Mucosa of rectum (tissue), 2 donors: Measurements from ENCODE around the gene MAML1.
"Not testable (repeated sequence)": the region's sequence is repeated elsewhere in the genome, so short reads cannot be mapped to it uniquely, and the experiment has no call there.

Experiments
- H3K27ac ChIP-seq, 2 donors: one replicate each; pipeline ENCODE4 v1.7.0; 2013; ENCODE audit warnings: inconsistent platforms in 2 of 2, low read depth in 2 of 2, low read length in 2 of 2
- H3K27me3 ChIP-seq, 2 donors: one replicate each; pipeline ENCODE4 v1.7.0; 2013; ENCODE audit warnings: low read length in 2 of 2; ENCODE audit not compliant: control insufficient read depth in 2 of 2, insufficient read depth in 2 of 2
- H3K36me3 ChIP-seq, 2 donors: one replicate each; pipeline ENCODE4 v1.7.0; 2013; ENCODE audit warnings: low read length in 2 of 2; ENCODE audit not compliant: control insufficient read depth in 2 of 2, insufficient read depth in 2 of 2
- H3K4me1 ChIP-seq, 2 donors: one replicate each; pipeline ENCODE4 v1.7.0; 2013; ENCODE audit warnings: low read length in 2 of 2, mild to moderate bottlenecking in 1 of 2; ENCODE audit not compliant: control insufficient read depth in 2 of 2, insufficient read depth in 2 of 2
- H3K4me3 ChIP-seq, 2 donors: one replicate each; pipeline ENCODE4 v1.7.0; 2013; ENCODE audit warnings: low read length in 2 of 2
- H3K9ac ChIP-seq, 2 donors: one replicate each; pipeline ENCODE4 v1.7.0; 2013; ENCODE audit warnings: low read length in 2 of 2, low read depth in 1 of 2, mild to moderate bottlenecking in 1 of 2
- H3K9me3 ChIP-seq, 2 donors: one replicate each; pipeline ENCODE4 v1.7.0; 2013; ENCODE audit warnings: low read length in 2 of 2; ENCODE audit not compliant: control insufficient read depth in 2 of 2
- donor health status: healthy.
- donor health status: Normal muscosa, but diverticular disease.

Gene MAML1

DNA sequence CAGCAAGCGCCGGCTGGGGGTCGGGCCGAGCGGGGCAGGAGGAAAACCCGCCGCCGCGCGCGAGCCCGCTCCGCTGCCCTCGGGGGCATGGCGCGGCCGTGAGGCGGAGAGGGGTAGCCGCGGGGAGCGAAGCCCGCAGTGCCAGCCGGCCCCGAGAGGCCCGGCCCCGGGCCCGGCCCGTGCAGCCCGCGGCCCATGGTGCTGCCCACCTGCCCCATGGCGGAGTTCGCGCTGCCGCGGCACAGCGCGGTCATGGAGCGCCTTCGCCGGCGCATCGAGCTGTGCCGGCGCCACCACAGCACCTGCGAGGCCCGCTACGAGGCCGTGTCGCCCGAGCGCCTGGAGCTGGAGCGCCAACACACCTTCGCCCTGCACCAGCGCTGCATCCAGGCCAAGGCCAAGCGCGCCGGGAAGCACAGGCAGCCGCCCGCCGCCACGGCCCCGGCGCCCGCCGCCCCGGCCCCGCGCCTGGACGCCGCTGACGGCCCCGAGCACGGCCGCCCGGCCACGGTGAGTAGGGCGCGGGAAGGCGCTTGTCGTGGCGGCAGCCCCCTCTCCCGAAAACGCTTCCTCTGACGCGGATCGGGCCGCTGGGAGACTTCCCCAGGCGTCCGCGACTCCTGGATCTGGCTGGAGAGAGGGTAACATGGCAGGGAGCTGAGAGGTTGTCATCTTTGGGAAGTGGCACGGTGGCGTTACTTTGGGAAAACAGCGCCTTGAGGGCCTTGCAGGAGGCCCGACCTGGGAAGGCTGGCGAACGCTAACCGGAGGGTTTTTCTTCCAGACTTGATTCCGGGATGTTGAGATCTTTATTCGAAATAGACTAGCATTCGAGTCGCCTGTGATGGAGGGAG, 523 bp downstream of the MAML1 start:
- H3K27ac ChIP-seq, result peak overlapping the region; percentile 92
- H3K36me3 ChIP-seq, result peaks cover 15 to 29% of the 10 kb centered on the region in 2 donors
- peak overlapping the region; percentile 83 to 84 for H3K9ac ChIP-seq
- H3K27me3 ChIP-seq, result no peaks in the 10 kb centered on the region
- H3K4me3 ChIP-seq, result peak overlapping the region; percentile 80 to 92
- H3K4me1 ChIP-seq, result peaks cover 13 to 15% of the 10 kb centered on the region in 2 donors
- H3K9me3 ChIP-seq, result no peaks in the 10 kb centered on the region

DNA sequence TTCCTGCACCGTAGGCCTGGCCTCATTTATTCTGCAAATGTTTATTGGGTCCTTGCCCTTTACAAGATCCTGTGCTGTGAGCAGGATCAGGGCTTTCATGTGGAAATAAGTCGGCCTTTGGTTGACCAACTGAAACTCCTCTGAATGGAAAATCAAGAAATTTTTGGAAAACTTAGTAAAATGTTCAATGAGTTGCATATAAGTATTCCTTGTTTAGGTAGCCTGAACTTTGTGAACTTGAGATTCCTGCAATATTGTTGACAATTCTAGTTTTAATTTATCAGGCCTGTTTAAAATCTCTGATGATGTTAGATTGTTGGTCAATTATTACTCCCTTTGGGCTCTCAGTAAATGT, 1.1 kb downstream of the MAML1 start:
- peak overlapping the region; percentile 80 to 92 for H3K4me3 ChIP-seq
- peaks cover 13 to 15% of the 10 kb centered on the region in 2 donors for H3K4me1 ChIP-seq
- no peaks in the 10 kb centered on the region for H3K9me3 ChIP-seq
- H3K27me3 ChIP-seq, result no peaks in the 10 kb centered on the region
- H3K9ac ChIP-seq, result peak overlapping the region; percentile 83 to 84
- peak overlapping the region; percentile 92 for H3K27ac ChIP-seq
- peaks cover 11 to 23% of the 10 kb centered on the region in 2 donors for H3K36me3 ChIP-seq

DNA sequence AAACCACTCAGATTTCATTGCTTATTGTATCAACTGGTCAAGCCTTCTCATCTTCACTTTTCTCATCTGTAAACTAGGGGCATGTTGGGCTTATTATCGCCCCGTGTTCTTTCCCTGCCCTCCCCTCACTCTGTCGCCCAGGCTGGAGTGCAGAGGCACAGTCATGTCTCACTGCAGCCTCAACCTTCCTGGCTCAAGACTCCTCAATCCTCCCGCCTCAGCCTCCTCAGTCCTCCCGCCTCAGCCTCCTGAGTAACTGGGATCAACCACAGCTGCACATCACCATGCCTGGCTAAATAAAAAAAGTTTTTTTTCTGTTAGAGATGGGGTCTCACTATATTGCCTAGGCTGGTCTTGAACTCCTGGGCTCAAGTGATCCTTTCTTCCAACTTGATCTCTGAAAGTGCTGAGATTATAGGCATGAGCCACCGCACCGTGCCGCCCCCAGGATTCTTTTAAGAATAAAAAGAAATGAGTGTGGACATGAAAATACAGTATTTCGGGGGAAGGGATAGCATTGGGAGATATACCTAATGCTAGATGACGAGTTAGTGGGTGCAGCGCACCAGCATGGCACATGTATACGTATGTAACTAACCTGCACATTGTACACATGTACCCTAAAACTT, 2.0 kb downstream of the MAML1 start:
- Histone ChIP-seq H3K27me3 (no peaks in the 10 kb centered on the region), H3K4me3 (peak overlapping the region in 1 of 2 donors; percentile 19), H3K9ac (no peak overlapping the region), H3K4me1 (peaks cover 13 to 15% of the 10 kb centered on the region in 2 donors), H3K36me3 (peaks cover 3 to 17% of the 10 kb centered on the region in 2 donors), H3K27ac (no peak overlapping the region), H3K9me3 (no peaks in the 10 kb centered on the region)

DNA sequence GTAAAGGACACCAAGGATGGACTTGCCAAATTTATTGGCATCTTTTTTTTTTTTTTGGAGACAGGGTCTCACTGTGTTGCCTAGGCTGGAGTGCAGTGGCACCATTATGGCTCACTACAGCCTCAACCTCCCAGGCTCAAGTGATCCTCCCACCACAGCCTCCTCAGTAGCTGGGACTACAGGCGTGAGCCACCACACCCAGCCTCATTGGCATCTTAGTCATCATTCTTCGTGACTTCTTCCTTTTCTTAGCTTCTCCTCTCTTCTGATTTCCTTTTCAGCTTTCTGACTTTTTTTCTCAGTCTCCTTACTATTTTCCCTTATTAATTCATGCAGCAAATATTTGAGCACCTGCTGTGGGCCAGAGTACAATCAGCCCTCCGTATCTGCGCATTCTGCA, 6.1 kb downstream of the MAML1 start:
- peaks cover 0 to 6% of the 10 kb centered on the region in 2 donors for H3K36me3 ChIP-seq
- H3K9ac ChIP-seq, result no peak overlapping the region
- H3K4me1 ChIP-seq, result peaks cover 7 to 12% of the 10 kb centered on the region in 2 donors

DNA sequence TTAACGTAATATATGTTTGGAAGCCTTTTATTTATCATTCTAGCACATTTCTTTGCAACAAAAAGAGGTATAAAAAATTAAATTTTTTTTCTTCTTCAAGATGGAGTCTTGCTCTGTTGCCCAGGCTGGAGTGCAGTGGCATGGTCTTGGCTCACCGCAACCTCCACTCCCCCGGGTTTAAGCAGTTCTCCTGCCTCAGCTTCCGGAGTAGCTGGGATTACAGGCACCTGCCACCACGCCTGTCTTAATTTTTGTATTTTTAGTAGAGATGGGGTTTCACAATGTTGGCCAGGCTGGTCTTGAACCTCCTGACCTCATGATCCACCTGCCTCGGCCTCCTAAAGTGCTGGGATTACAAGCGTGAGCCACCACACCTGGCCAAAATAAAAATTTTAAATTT, 11.5 kb downstream of the MAML1 start:
- not testable (repeated sequence) for H3K27ac ChIP-seq, H3K9me3 ChIP-seq, H3K27me3 ChIP-seq, H3K4me1 ChIP-seq, H3K9ac ChIP-seq, H3K4me3 ChIP-seq, H3K36me3 ChIP-seq

More for the DNA sequence above, 6.1 kb downstream of the MAML1 start:
- Histone ChIP-seq H3K27ac (no peak overlapping the region), H3K4me3 (no peak overlapping the region), H3K27me3 (no peaks in the 10 kb centered on the region), H3K9me3 (no peaks in the 10 kb centered on the region)

DNA sequence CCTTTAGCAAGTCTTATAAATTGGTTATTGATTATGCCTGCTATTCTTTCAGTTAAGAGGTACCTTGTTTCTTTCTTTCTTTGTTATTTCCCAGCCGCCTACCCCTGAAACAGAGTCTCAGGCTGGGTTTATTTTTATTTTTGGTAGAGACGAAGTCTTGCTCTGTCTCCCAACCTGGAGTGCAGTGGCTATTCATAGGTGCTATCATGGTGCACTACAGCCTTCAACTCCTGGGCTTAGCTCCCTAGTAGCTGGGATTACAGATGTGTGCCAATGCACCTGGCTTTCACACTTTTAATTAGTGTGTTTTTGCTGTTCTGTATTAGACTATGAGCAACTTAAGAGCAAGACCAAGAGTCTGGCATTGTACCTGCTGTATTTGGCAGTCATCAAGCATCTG, 14.2 kb downstream of the MAML1 start:
- Histone ChIP-seq H3K9me3 (no peaks in the 10 kb centered on the region), H3K27me3 (no peaks in the 10 kb centered on the region), H3K4me3 (no peak overlapping the region), H3K27ac (no peak overlapping the region), H3K9ac (no peak overlapping the region), H3K4me1 (no peaks in the 10 kb centered on the region), H3K36me3 (peaks cover 4 to 8% of the 10 kb centered on the region in 2 donors)

DNA sequence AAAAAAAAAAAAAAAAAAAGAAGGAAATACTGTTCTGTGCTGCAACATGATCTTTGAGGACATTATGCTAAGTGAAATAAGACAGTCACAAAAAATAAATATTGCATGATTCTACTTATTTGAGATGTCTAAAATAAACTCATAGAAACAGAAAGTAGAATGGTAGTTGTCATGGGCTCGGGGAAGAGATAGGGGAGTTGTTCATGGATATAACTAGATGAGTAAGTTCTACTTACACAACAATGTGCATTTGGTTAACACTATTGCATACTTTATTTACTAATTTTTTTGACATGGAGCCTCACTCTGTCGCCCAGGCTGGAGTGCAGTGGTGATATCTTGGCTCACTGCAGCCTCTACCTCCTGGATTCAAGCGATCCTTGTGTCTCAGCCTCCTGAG, 15.2 kb downstream of the MAML1 start:
- Histone ChIP-seq H3K4me1 (no peaks in the 10 kb centered on the region), H3K27ac (no peak overlapping the region)

DNA sequence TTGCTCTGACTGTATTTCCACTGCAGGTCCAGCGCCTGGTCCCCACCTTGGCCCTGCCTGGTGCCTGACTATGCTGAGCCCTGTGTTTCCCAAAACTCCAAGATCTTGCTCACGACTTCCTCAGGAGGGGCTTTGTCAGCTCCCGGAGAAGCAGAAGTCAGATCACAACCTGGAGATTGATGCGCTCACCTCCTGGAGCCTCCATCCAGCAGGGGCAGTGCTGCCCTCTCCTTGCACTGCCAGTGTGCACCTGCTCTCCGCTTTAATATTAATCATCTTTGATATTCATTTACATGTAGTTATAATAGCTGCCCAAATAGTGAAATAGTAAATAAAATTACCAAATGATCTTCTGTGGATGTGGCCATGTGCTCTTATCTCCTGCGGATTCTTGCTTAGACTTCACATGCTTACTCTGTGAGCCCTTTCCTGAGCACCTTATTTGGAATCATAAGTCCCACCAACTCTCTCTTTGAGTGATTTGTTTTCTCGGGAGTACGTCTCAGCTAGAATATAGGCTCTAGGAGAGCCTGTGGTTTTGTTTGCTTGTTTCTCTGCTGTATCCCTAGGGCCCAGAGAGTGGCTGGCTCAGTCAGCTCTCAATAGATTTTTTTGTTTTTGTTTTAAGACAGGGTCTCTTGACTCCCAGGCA, 17.4 kb downstream of the MAML1 start:
- H3K27me3 ChIP-seq, result no peaks in the 10 kb centered on the region
- no peaks in the 10 kb centered on the region for H3K9me3 ChIP-seq
- H3K27ac ChIP-seq, result no peak overlapping the region
- no peak overlapping the region for H3K9ac ChIP-seq
- peaks cover 7 to 9% of the 10 kb centered on the region in 2 donors for H3K4me1 ChIP-seq
- no peak overlapping the region for H3K4me3 ChIP-seq
- peaks cover 4 to 8% of the 10 kb centered on the region in 2 donors for H3K36me3 ChIP-seq

More for the DNA sequence above, 15.2 kb downstream of the MAML1 start:
- Histone ChIP-seq H3K36me3 (peaks cover 4 to 8% of the 10 kb centered on the region in 2 donors), H3K9ac (no peak overlapping the region), H3K4me3 (no peak overlapping the region), H3K9me3 (no peaks in the 10 kb centered on the region), H3K27me3 (no peaks in the 10 kb centered on the region)

DNA sequence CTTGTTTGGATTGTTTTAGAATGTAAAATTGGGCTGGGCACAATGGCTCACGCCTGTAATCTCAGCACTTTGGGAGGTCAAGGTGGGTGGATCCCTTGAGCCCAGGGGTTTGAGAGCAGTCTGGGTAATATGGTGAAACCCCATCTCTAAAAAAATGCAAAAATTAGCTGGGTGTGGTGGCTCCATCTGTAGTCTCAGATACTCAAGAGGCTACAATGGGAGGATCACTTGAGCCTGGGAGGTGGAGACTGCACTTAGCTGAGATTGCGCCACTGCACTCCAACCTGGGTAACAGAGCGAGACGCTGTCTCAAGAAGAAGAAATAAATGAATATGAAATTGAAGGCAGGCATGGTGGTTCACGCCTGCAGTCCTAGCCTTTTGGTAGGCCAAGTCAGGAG, 21.3 kb downstream of the MAML1 start:
- H3K9me3 ChIP-seq, result no peaks in the 10 kb centered on the region
- peaks cover 4 to 8% of the 10 kb centered on the region in 2 donors for H3K36me3 ChIP-seq
- no peaks in the 10 kb centered on the region for H3K27me3 ChIP-seq
- H3K27ac ChIP-seq, result no peak overlapping the region
- no peak overlapping the region for H3K4me3 ChIP-seq
- peaks cover 16 to 21% of the 10 kb centered on the region in 2 donors for H3K4me1 ChIP-seq
- no peak overlapping the region for H3K9ac ChIP-seq

DNA sequence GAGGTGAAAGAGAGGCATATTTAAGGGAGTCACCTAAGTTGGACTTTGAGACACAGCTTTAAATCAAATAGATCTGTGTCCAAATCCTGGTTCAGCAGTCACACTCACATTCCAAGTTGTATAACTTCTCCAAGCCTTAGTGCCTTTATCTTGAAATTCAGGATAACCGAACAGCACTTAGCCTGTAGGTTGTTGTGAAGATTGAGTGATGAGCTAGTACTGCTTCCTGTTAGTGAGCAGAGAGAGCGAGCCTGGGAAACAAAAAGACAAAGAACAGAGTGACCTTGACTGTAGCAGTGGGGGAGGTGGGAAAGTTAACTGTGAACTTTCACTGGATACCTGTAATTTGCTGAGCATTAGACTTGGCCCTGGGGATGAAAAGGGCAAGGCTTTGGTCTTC, 22.4 kb downstream of the MAML1 start:
- H3K27ac ChIP-seq, result peak overlapping the region in 1 of 2 donors; percentile 17
- no peak overlapping the region for H3K4me3 ChIP-seq
- no peaks in the 10 kb centered on the region for H3K27me3 ChIP-seq
- H3K9me3 ChIP-seq, result no peaks in the 10 kb centered on the region
- H3K9ac ChIP-seq, result no peak overlapping the region
- peaks cover 0 to 2% of the 10 kb centered on the region in 2 donors for H3K36me3 ChIP-seq
- H3K4me1 ChIP-seq, result peaks cover 21 to 24% of the 10 kb centered on the region in 2 donors
